HCT116 (cell line): ENCODE measurements around the gene RBMS1.

ENCODE experiments used
- CEBPB ChIP-seq: IDR thresholded peaks from 2 replicates; pipeline ENCODE4 v1.6.1; 2012; ENCODE audit warnings: low read depth
- EZH2 ChIP-seq: fragments of 200-600 bp; sonication (generic); IDR thresholded peaks from 2 replicates; pipeline ENCODE4 v1.6.1; 2017; ENCODE audit warnings: antibody characterized with exemption, mixed run types
- POLR2A ChIP-seq: IDR thresholded peaks from 2 replicates; pipeline ENCODE4 v1.7.0; 2011; ENCODE audit warnings: borderline replicate concordance; ENCODE audit not compliant: insufficient read depth, insufficient read length; ENCODE audit errors: extremely low read depth
- POLR2AphosphoS5 ChIP-seq: IDR thresholded peaks from 2 replicates; pipeline ENCODE4 v1.6.1; 2011; ENCODE audit warnings: mild to moderate bottlenecking, low read depth, low read length, moderate library complexity
- YY1 ChIP-seq: IDR thresholded peaks from 2 replicates; pipeline ENCODE4 v1.6.1; 2011; ENCODE audit warnings: low read length, low read depth, moderate library complexity, mild to moderate bottlenecking; ENCODE audit not compliant: insufficient replicate concordance; ENCODE audit errors: extremely low read depth
- ZBTB33 ChIP-seq: IDR thresholded peaks from 2 replicates; pipeline ENCODE4 v1.6.1; 2011; ENCODE audit warnings: mild to moderate bottlenecking, low read length, moderate library complexity; ENCODE audit not compliant: insufficient replicate concordance; ENCODE audit errors: extremely low read depth
- TF ChIP-seq, protein P1 (sequence below), 3 experiments: fragments of 200-600 bp in 1 of 3; sonication (generic) in 1 of 3; IDR thresholded peaks in 2 of 3; conservative IDR thresholded peaks in 1 of 3; 2 replicates each; pipeline ENCODE4 v1.5.1; 2012 to 2017; ENCODE audit warnings: low read depth in 2 of 3, low read length in 2 of 3, antibody characterized with exemption in 1 of 3, borderline replicate concordance in 1 of 3, control low read depth in 1 of 3, mild to moderate bottlenecking in 1 of 3, mixed read lengths in 1 of 3, mixed run types in 1 of 3, moderate library complexity in 1 of 3; ENCODE audit not compliant: insufficient read depth in 1 of 3
- TF ChIP-seq, protein P2 (sequence below): IDR thresholded peaks from 2 replicates; pipeline ENCODE4 v1.6.1; 2012; ENCODE audit warnings: low read depth

DNA sequence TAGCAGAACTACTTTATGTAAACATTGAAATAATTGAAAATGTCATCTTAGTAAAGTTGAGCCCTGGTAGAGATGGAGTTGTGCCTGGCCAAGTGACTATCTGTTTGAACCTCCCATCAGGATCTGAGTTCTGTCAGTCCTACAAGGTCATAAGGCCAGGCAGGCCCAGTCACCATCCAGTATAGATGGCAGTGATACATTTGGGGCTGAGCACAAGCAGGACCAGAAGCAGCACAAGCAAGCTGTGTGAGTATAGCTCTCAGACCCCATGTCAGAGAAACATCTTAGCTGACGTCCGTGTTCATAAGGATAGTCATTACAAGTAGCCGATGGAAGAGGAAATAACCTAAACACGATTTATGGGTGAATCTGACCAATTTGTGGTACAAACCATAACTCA is 44.5 kb upstream of the RBMS1 start:
- TF ChIP-seq POLR2A (no peak), CEBPB (no peak), EZH2 (no peak), YY1 (no peak), ZBTB33 (no peak), POLR2AphosphoS5 (no peak)
- TF ChIP-seq, protein P1, sequence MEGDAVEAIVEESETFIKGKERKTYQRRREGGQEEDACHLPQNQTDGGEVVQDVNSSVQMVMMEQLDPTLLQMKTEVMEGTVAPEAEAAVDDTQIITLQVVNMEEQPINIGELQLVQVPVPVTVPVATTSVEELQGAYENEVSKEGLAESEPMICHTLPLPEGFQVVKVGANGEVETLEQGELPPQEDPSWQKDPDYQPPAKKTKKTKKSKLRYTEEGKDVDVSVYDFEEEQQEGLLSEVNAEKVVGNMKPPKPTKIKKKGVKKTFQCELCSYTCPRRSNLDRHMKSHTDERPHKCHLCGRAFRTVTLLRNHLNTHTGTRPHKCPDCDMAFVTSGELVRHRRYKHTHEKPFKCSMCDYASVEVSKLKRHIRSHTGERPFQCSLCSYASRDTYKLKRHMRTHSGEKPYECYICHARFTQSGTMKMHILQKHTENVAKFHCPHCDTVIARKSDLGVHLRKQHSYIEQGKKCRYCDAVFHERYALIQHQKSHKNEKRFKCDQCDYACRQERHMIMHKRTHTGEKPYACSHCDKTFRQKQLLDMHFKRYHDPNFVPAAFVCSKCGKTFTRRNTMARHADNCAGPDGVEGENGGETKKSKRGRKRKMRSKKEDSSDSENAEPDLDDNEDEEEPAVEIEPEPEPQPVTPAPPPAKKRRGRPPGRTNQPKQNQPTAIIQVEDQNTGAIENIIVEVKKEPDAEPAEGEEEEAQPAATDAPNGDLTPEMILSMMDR (IDR thresholded peaks at IDR 0.05 in 2 of 3, conservative IDR thresholded peaks at IDR 0.05 in 1 of 3; ENCODE audit: borderline replicate concordance in 1 of 3, insufficient read depth in 1 of 3, low read depth in 2 of 3, low read length in 2 of 3) = no peak
- TF ChIP-seq, protein P2, sequence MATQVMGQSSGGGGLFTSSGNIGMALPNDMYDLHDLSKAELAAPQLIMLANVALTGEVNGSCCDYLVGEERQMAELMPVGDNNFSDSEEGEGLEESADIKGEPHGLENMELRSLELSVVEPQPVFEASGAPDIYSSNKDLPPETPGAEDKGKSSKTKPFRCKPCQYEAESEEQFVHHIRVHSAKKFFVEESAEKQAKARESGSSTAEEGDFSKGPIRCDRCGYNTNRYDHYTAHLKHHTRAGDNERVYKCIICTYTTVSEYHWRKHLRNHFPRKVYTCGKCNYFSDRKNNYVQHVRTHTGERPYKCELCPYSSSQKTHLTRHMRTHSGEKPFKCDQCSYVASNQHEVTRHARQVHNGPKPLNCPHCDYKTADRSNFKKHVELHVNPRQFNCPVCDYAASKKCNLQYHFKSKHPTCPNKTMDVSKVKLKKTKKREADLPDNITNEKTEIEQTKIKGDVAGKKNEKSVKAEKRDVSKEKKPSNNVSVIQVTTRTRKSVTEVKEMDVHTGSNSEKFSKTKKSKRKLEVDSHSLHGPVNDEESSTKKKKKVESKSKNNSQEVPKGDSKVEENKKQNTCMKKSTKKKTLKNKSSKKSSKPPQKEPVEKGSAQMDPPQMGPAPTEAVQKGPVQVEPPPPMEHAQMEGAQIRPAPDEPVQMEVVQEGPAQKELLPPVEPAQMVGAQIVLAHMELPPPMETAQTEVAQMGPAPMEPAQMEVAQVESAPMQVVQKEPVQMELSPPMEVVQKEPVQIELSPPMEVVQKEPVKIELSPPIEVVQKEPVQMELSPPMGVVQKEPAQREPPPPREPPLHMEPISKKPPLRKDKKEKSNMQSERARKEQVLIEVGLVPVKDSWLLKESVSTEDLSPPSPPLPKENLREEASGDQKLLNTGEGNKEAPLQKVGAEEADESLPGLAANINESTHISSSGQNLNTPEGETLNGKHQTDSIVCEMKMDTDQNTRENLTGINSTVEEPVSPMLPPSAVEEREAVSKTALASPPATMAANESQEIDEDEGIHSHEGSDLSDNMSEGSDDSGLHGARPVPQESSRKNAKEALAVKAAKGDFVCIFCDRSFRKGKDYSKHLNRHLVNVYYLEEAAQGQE = no peak
